Esophagus muscularis mucosa (tissue), 4 donors: ENCODE data around the gene CEP55. TPM values are rescaled to one million over a fixed set of nuclear protein-coding genes. Genes with fewer than 3 reads are reported as not detected.
A peak's percentile ranks its signal among the peaks of the same experiment; 100 is the strongest.

ENCODE experiments used
- DNase-seq: peaks from one replicate; pipeline ENCODE4 v3.0.0-alpha.2; 2017; ENCODE audit errors: extremely low spot score
- H3K27ac ChIP-seq, 4 donors: fragments of 200-600 bp; sonication (generic); replicated peaks in 1 of 4; 1 replicate in 3 of 4; 2 replicates in 1 of 4; pipeline ENCODE4 v1.5.1; 2016 to 2019; ENCODE audit warnings: mild to moderate bottlenecking in 1 of 4
- H3K27me3 ChIP-seq, 4 donors: fragments of 200-600 bp; sonication (generic); one replicate each; pipeline versions ENCODE4 v1.5.1 to v1.6.0; 2016 to 2019
- H3K36me3 ChIP-seq, 4 donors: fragments of 200-600 bp; sonication (generic); one replicate each; pipeline ENCODE4 v1.5.1; 2016 to 2019
- H3K4me1 ChIP-seq, 4 donors: fragments of 200-600 bp; sonication (generic); one replicate each; pipeline ENCODE4 v1.5.1; 2016 to 2019
- H3K4me3 ChIP-seq, 4 donors: fragments of 200-600 bp; sonication (generic); 1 replicate in 2 of 4; 2 replicates in 2 of 4; pipeline ENCODE4 v1.5.1; 2016 to 2019; ENCODE audit warnings: mild to moderate bottlenecking in 4 of 4, moderate library complexity in 1 of 4
- H3K9me3 ChIP-seq, 4 donors: fragments of 200-600 bp; sonication (generic); 1 replicate in 3 of 4; 2 replicates in 1 of 4; pipeline ENCODE4 v1.5.1; 2016 to 2019
- CTCF ChIP-seq, 3 experiments: fragments of 200-600 bp in 2 of 3; fragments of 450-650 bp in 1 of 3; sonication (generic) in 2 of 3; IDR thresholded peaks; one replicate each; pipeline ENCODE4 v1.5.1; 2017 to 2019; ENCODE audit warnings: antibody characterized with exemption in 3 of 3, mild to moderate bottlenecking in 2 of 3, moderate library complexity in 1 of 3
- EP300 ChIP-seq: sonication (generic); formaldehyde crosslinking; IDR thresholded peaks from one replicate; pipeline ENCODE4 v1.6.1; 2017; ENCODE audit warnings: antibody characterized with exemption
- POLR2A ChIP-seq: fragments of 450-650 bp; IDR thresholded peaks from one replicate; pipeline ENCODE4 v1.6.1; 2017; ENCODE audit warnings: antibody characterized with exemption, moderate library complexity, mild to moderate bottlenecking, low read depth
- POLR2AphosphoS5 ChIP-seq, 2 donors: sonication (generic); formaldehyde crosslinking; IDR thresholded peaks; one replicate each; pipeline ENCODE4 v1.6.1; 2017; ENCODE audit warnings: antibody characterized with exemption in 2 of 2
- WGBS: methylation state at CpG from one replicate; pipeline ENCODE4 v1.1.5; 2018; 5-methylcytosine and 5-hydroxymethylcytosine counted together
- intact Hi-C: fragments of 100-400 bp; cut with DNase I; formaldehyde crosslinking; loops from one replicate; pipeline ENCODE4 v1.15.1; 2023
- total RNA-seq, 4 donors: library from RNA; depleted of rRNA; stranded (reverse); fragments of >200 nt; gene quantifications; one replicate each; pipeline versions ENCODE4 v1.1.0 to v1.2.1, GENCODE V29; 2016

Gene CEP55
- total RNA-seq, 4 donors from 2014 or later = 0.19 to 0.80 (median 0.50) TPM; not detected in 1

- H3K9me3 ChIP-seq = peaks cover 0 to 6% (median 2%) of the 10 kb centered on the region in 4 donors
- TF ChIP-seq CTCF (IDR thresholded peaks at IDR 0.05) = no peak
- TF ChIP-seq POLR2A = no peak
- TF ChIP-seq POLR2AphosphoS5 (IDR thresholded peaks at IDR 0.05) = no peak
- TF ChIP-seq EP300 = no peak
- WGBS = 80% methylated on average over 6 of the region's 6 CpGs
- H3K27ac ChIP-seq = no peak overlapping the region
- H3K27me3 ChIP-seq = peaks cover 0 to 18% (median 0%) of the 10 kb centered on the region in 4 donors
- no peak overlapping the region for H3K4me3 ChIP-seq
- H3K36me3 ChIP-seq = no peaks in the 10 kb centered on the region
- H3K4me1 ChIP-seq = no peaks in the 10 kb centered on the region
- no peak for DNase-seq
- intact Hi-C loops = no loop called here
Observed at GRCh38 chr10:93560541-93560940, 64.1 kb downstream of the CEP55 start.

GRCh38 chr10:93565446-93565845, 69.0 kb downstream of the CEP55 start:
- 81% methylated on average over 3 of the region's 3 CpGs for WGBS
- TF ChIP-seq CTCF (IDR thresholded peaks at IDR 0.05) (no peak), POLR2AphosphoS5 (IDR thresholded peaks at IDR 0.05) (no peak), POLR2A (no peak), EP300 (no peak)
- no peaks in the 10 kb centered on the region for H3K36me3 ChIP-seq
- H3K27ac ChIP-seq = no peak overlapping the region
- peaks cover 0 to 61% (median 16%) of the 10 kb centered on the region in 4 donors for H3K27me3 ChIP-seq
- H3K9me3 ChIP-seq = no peaks in the 10 kb centered on the region
- peaks cover 4 to 24% (median 18%) of the 10 kb centered on the region in 4 donors for H3K4me1 ChIP-seq
- no peak overlapping the region for H3K4me3 ChIP-seq
- intact Hi-C loops = no loop called here
- no peak for DNase-seq

GRCh38 chr10:93566435-93567276, 70.2 kb downstream of the CEP55 start, which contains the start of gene FFAR4:
FFAR4 (plus strand) TSS chr10:93566665; CDS start chr10:93566721, 56 bp downstream.
- intact Hi-C loops = no loop called here
- DNase-seq = no peak
- no peaks in the 10 kb centered on the region for H3K9me3 ChIP-seq
- no peaks in the 10 kb centered on the region for H3K36me3 ChIP-seq
- H3K27me3 ChIP-seq = peaks cover 0 to 60% (median 16%) of the 10 kb centered on the region in 4 donors
- no peak within 1 kb of the TSS for H3K27ac ChIP-seq
- peak within 1 kb of the TSS; percentile 35 to 44 (median 38) for H3K4me3 ChIP-seq
- WGBS = no CpG with 5 or more reads among the region's 85 CpGs
- peaks cover 4 to 24% (median 18%) of the 10 kb centered on the region in 4 donors for H3K4me1 ChIP-seq
- TF ChIP-seq CTCF (IDR thresholded peaks at IDR 0.05) (no peak), POLR2A (no peak), POLR2AphosphoS5 (IDR thresholded peaks at IDR 0.05) (no peak), EP300 (no peak)

- peaks cover 0 to 60% (median 16%) of the 10 kb centered on the region in 4 donors for H3K27me3 ChIP-seq
- H3K4me1 ChIP-seq = peaks cover 4 to 24% (median 18%) of the 10 kb centered on the region in 4 donors
- WGBS = 28% methylated on average over 25 of the region's 33 CpGs
- H3K27ac ChIP-seq = no peak overlapping the region
- TF ChIP-seq EP300 (no peak), CTCF (IDR thresholded peaks at IDR 0.05) (no peak), POLR2A (no peak), POLR2AphosphoS5 (IDR thresholded peaks at IDR 0.05) (no peak)
- no peaks in the 10 kb centered on the region for H3K9me3 ChIP-seq
- H3K4me3 ChIP-seq = peak overlapping the region; percentile 35 to 44 (median 38)
- no peak for DNase-seq
- intact Hi-C loops = no loop called here
- no peaks in the 10 kb centered on the region for H3K36me3 ChIP-seq
Observed at GRCh38 chr10:93567277-93568104, 71.1 kb downstream of the CEP55 start.
